OCI-LY3 (cell line): ENCODE results near the gene NPTX1.

Source experiments
- H2AFZ ChIP-seq: fragments of 200-600, 300-600 bp; shearing (Covaris generic); 2 replicates; pipeline ENCODE4 v1.6.0; 2014; ENCODE audit warnings: antibody characterized with exemption, low read depth, low read length
- H3K27ac ChIP-seq: fragments of 200-600, 300-600 bp; sonication (generic); 2 replicates; pipeline ENCODE4 v1.5.1; 2014; ENCODE audit warnings: mild to moderate bottlenecking, low read length, moderate library complexity, mixed read lengths
- H3K27me3 ChIP-seq: fragments of 200-600, 300-600 bp; sonication (generic); 2 replicates; pipeline ENCODE4 v1.6.1; 2014; ENCODE audit warnings: low read depth, low read length, mixed read lengths
- H3K36me3 ChIP-seq: fragments of 200-600, 300-600 bp; sonication (generic); replicated peaks from 2 replicates; pipeline ENCODE3; 2014; ENCODE audit warnings: low read depth, low read length, mixed read lengths
- H3K4me1 ChIP-seq: fragments of 300-600, 200-600 bp; sonication (generic); 2 replicates; pipeline ENCODE4 v1.6.1; 2014; ENCODE audit warnings: low read length, mixed read lengths
- H3K4me2 ChIP-seq: fragments of 200-600, 300-600 bp; sonication (generic); 2 replicates; pipeline ENCODE4 v1.6.1; 2014; ENCODE audit warnings: low read length, mixed read lengths
- H3K4me3 ChIP-seq: fragments of 300-600, 200-600 bp; sonication (generic); 2 replicates; pipeline ENCODE4 v1.5.1; 2014; ENCODE audit warnings: antibody characterized with exemption, mild to moderate bottlenecking, low read length, moderate library complexity
- H3K79me2 ChIP-seq: fragments of 300-600, 200-600 bp; shearing (Covaris generic); 2 replicates; pipeline ENCODE4 v1.6.1; 2014; ENCODE audit warnings: mild to moderate bottlenecking, low read length, mixed read lengths
- H3K9ac ChIP-seq: fragments of 300-600, 200-600 bp; shearing (Covaris generic); 2 replicates; pipeline ENCODE4 v1.6.0; 2014; ENCODE audit warnings: mild to moderate bottlenecking, low read length, moderate library complexity
- H3K9me3 ChIP-seq: fragments of 200-600, 300-600 bp; shearing (Covaris generic); 2 replicates; pipeline ENCODE4 v1.6.1; 2014; ENCODE audit warnings: low read length, mixed read lengths; ENCODE audit not compliant: insufficient read depth
- H4K20me1 ChIP-seq: fragments of 200-600, 300-600 bp; sonication (generic); 2 replicates; pipeline ENCODE4 v1.6.1; 2016; ENCODE audit warnings: low read length, mixed read lengths; ENCODE audit not compliant: insufficient read depth
- EZH2phosphoT487 ChIP-seq: fragments of 200-600 bp; shearing (Covaris generic); IDR thresholded peaks from 2 replicates; pipeline ENCODE4 v1.6.1; 2018; ENCODE audit warnings: antibody characterized with exemption, mixed run types, low read depth
- TF ChIP-seq, protein P1 (sequence below): fragments of 200-600, 300-600 bp; sonication (generic); IDR thresholded peaks from 2 replicates; pipeline ENCODE4 v1.5.1; 2014; ENCODE audit warnings: antibody characterized with exemption, low read length, low read depth

NPTX1 gene

DNA sequence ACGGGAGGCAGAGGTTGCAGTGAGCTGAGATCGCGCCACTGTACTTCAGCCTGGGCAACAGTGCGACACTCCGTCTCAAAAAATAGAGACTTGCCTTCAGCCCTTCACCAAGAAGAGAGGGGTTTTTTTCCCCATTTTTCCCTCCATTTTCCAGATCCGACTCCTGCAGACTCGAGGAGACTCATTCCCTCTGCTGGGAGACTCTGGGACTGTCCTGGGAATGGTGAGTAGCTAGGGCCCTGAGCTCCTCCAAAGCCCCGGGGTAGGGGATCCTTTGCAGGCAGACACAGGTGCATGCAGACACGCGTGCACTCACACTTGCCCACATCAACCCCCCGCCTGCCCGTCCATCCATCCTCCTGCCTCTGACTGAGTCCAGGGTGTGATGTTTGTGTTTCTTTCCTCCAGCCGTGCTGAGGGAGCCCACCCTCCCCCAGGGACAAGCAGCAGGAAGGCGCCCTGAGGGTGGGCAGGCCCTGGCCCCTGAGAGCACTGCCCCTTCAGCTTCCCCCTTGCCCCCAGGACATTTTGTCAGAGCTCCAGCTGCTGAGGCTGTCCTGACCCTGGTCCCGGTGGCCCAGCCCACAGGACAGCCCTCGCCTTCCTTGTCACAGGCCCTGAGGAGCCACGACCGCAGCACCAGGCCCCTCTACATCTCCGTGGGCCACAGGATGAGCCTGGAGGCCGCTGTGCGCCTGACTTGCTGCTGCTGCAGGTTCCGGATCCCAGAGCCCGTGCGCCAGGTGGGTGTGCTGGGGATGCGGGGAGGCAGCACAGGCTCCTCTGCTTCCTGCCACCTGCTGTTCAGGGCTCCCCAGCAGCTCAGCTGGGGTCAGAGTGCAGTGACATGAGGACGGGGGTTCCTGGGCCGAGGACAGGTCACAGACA lies 51.3 kb downstream of the NPTX1 start:
- H3K4me3 ChIP-seq: no peak overlapping the region
- no peak overlapping the region for H3K4me2 ChIP-seq

DNA sequence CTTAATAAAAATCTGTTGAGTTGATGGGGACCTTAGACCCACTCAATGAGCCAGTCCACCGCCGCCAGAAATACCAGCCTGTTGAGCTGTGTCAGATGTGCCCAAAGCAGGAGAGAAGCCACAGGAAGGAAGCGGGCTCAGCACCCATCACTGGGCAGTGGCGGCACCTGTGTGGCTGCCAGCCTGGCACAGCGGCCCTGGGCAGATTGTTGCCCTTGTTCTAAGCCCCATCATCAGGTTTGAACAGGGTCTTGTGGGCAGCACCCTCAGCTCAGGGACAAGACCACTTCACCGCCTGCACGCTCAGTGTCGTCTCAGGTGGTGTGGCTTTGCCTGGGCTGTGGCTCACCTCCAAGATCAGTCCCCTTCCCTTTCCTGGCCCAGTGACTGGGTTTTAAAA lies 52.1 kb downstream of the NPTX1 start:
- Histone ChIP-seq H2AFZ (no peak overlapping the region), H4K20me1 (no peaks in the 10 kb centered on the region), H3K79me2 (no peaks in the 10 kb centered on the region), H3K36me3 (no peaks in the 10 kb centered on the region), H3K9me3 (no peaks in the 10 kb centered on the region), H3K4me1 (peaks cover 9% of the 10 kb centered on the region), H3K4me2 (no peak overlapping the region), H3K27ac (no peak overlapping the region), H3K4me3 (no peak overlapping the region), H3K27me3 (no peaks in the 10 kb centered on the region), H3K9ac (no peak overlapping the region)
- TF ChIP-seq EZH2phosphoT487: no peak

More for the DNA sequence above, 51.3 kb downstream of the NPTX1 start:
- Histone ChIP-seq H3K9me3 (no peaks in the 10 kb centered on the region), H3K9ac (no peak overlapping the region), H4K20me1 (no peaks in the 10 kb centered on the region), H3K79me2 (no peaks in the 10 kb centered on the region), H2AFZ (no peak overlapping the region), H3K36me3 (no peaks in the 10 kb centered on the region), H3K27ac (no peak overlapping the region), H3K4me1 (peaks cover 9% of the 10 kb centered on the region), H3K27me3 (no peaks in the 10 kb centered on the region)
- TF ChIP-seq, protein P1, sequence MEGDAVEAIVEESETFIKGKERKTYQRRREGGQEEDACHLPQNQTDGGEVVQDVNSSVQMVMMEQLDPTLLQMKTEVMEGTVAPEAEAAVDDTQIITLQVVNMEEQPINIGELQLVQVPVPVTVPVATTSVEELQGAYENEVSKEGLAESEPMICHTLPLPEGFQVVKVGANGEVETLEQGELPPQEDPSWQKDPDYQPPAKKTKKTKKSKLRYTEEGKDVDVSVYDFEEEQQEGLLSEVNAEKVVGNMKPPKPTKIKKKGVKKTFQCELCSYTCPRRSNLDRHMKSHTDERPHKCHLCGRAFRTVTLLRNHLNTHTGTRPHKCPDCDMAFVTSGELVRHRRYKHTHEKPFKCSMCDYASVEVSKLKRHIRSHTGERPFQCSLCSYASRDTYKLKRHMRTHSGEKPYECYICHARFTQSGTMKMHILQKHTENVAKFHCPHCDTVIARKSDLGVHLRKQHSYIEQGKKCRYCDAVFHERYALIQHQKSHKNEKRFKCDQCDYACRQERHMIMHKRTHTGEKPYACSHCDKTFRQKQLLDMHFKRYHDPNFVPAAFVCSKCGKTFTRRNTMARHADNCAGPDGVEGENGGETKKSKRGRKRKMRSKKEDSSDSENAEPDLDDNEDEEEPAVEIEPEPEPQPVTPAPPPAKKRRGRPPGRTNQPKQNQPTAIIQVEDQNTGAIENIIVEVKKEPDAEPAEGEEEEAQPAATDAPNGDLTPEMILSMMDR: no peak
- TF ChIP-seq EZH2phosphoT487: no peak

DNA sequence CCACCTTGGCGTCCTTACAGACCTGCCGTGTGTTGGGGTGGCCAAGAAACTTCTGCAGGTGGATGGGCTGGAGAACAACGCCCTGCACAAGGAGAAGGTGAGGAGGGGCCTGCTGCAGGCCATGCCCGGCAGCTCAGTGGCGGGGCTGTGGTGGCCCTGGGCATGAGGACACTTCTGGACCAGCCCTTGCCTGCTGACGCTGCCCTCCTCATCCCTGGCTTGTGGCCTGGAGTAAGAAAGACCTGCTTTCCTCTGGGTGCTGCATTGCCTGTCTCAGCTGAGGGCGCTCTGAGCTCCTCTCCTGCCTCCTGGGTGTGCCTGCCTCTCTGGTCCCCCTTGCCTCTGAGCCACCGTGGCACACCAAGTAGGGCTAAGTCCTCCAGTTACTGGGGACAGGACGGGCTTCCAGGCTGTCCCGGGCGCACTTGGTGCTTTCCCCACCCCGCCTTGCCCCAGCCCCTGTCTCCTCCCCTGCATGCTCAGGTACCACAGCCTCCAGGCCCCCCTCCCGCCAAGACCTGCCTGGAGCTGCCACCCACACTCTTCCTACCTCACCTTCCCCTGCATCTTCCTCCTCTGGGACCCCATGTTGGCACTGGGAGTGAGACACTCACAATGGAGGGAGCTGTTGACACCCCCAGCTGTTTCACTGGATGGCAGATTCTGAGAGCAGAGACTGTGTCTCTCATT lies 52.7 kb downstream of the NPTX1 start:
- Histone ChIP-seq H3K4me1 (peaks cover 9% of the 10 kb centered on the region), H3K4me2 (no peak overlapping the region), H4K20me1 (no peaks in the 10 kb centered on the region), H3K27me3 (no peaks in the 10 kb centered on the region), H3K9ac (no peak overlapping the region), H3K9me3 (no peaks in the 10 kb centered on the region), H3K79me2 (no peaks in the 10 kb centered on the region), H2AFZ (no peak overlapping the region), H3K36me3 (no peaks in the 10 kb centered on the region), H3K4me3 (no peak overlapping the region), H3K27ac (no peak overlapping the region)
- TF ChIP-seq EZH2phosphoT487: no peak
- TF ChIP-seq, protein P1: no peak

DNA sequence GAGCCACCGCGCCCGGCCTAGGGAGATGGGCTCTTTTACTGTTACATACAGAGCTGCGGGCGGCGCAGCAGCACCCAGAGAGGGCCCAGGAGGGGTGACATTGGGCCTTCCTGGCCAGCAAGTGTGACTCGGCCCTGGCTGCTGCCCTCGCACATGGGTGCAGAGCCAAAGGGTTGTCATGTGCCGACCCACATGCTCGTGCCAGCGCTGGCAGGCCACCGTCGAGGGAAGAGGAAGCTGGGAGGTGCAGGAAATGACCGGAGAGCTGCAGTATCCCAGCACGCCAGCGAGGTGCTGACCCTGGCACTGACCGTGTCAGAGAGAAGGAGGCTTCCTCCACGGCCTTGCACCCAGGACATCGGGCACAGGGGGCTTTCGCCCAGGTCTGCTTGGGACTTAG lies 53.4 kb downstream of the NPTX1 start:
- no peaks in the 10 kb centered on the region for H3K36me3 ChIP-seq
- no peak overlapping the region for H2AFZ ChIP-seq
- no peaks in the 10 kb centered on the region; the same call in 1 of the 2 replicates for H4K20me1 ChIP-seq
- H3K4me2 ChIP-seq: no peak overlapping the region
- H3K27ac ChIP-seq: no peak overlapping the region
- no peaks in the 10 kb centered on the region for H3K79me2 ChIP-seq
- no peak for TF ChIP-seq EZH2phosphoT487
- TF ChIP-seq, protein P1: no peak
- no peak overlapping the region for H3K4me3 ChIP-seq
- H3K9me3 ChIP-seq: no peaks in the 10 kb centered on the region
- peaks cover 9% of the 10 kb centered on the region for H3K4me1 ChIP-seq
- no peaks in the 10 kb centered on the region for H3K27me3 ChIP-seq
- H3K9ac ChIP-seq: no peak overlapping the region
